SKM-1 treated with dmso at 0.1 percent for 144 hours (cell line): Measurements from ENCODE around the gene RTKN.

Experiments
- DNase-seq: peaks from one replicate; lab custom pipeline; 2025; ENCODE audit not compliant: unreplicated experiment; lab: John Stamatoyannopoulos, UW

Gene RTKN

DNA sequence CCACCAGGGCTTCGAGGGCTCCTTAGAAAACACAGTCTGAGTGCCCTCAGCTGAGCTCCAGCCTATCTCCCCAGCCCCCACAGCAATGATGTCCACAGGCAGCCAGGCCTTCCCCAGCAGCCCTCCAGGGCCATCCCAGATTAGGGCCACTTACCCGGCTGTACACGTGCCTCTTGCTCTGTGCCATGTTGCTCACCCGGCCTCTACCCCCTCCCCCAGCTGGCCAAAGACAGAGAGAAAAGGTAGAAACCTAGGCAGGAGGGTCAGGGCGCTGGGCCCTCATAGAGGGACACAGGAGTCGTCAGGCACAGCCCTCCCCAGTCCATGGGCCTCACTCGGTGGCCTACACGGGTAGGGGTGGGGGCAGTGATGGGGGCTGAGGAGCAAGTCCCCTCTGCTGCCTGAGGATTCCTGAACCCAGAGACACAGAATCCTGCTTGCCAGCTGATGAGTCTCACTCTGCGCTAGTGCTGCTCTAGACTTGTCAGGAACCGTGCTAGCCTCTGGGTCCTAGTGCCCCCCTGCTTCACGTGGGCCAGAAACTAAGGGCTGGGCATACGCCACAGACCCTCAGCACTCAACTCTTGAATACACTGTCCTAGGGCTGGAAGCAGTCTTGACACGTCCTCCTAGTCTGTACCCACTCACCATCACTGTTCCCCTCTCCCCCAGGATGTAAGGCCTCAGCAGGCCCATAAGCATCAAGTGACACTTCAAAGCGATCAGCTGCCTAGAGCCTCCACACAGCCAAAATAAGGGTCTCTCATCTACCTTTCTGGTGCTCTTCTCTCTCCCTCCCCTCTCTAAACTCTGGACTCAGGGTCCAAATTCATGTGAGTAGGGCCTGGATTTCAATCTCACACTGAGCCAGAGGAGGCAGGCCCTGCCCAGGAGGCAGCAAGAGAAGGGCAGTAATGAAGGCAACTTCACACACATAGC lies 61.6 kb downstream of the RTKN start, which contains the start of gene DCTN1:
DCTN1 (minus strand) TSS at position 461 of the 939 bp plus-strand sequence; CDS start at position 187, 274 bp downstream.
- no peak for DNase-seq

DNA sequence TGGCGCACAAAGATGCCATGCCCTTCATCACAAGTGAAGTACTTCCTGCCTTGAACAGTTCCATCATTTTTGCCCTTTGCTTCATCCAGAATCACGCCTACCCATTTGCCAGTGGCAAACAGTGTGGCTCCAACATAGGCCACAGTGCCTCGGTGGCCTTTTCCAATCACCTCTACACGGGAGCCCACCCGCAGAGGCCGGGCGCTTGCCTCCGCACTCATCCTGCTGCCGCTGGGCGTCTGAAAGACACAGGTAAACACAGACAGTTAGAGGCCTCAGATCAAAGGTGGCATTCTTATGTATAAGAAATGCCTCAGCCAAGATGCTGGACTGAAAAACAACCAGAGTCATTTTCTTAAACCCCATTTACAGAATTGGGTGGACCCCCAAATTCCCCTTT lies 63.7 kb downstream of the RTKN start:
- no peak for DNase-seq

DNA sequence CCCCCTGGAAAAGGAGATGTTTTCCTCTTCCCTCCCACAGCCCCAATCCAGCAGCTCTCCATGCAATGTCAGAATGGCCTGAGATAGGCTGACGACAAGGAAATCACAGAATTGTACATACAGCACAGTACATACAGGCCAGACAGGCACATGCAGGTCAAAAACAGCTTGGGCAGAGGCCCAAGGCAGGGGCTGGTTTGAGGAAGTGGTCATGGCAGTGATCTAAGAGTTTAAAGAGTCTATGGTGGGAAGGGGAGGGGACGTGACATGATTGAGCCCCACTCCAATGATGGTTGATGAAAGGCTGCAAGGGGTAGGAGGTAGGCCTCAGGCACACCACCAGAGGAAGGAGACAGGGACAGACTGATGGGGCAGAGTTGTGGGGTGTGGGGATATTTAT lies 65.9 kb downstream of the RTKN start:
- peak; percentile 2 for DNase-seq
